ENCODE results near the gene ENTPD1.
"Not testable (repeated sequence)": the region's sequence is repeated elsewhere in the genome, so short reads cannot be mapped to it uniquely, and the experiment has no call there.

The ENTPD1 gene

GRCh38 chr10:95861386-95861785 lies 105.4 kb downstream of the ENTPD1 start:
- no peak for DNase-seq (ENCODE audit: extremely low read depth in 1 of 2, low read depth in 1 of 2)

- DNase-seq (ENCODE audit: extremely low read depth in 1 of 2, low read depth in 1 of 2) = peak in 1 of 2 donors; percentile 0
These were observed 109.2 kb downstream of the ENTPD1 start for GRCh38 chr10:95864906-95865813.

GRCh38 chr10:95865814-95866466 lies 110.0 kb downstream of the ENTPD1 start:
- DNase-seq (ENCODE audit: extremely low read depth in 1 of 2, low read depth in 1 of 2) = no peak

GRCh38 chr10:95866467-95866842 lies 110.5 kb downstream of the ENTPD1 start:
- no peak for DNase-seq (ENCODE audit: extremely low read depth in 1 of 2, low read depth in 1 of 2)

- no peak for DNase-seq (ENCODE audit: extremely low read depth in 1 of 2, low read depth in 1 of 2)
These were observed 111.9 kb downstream of the ENTPD1 start for GRCh38 chr10:95867866-95868265.

- DNase-seq (ENCODE audit: extremely low read depth in 1 of 2, low read depth in 1 of 2) = no peak
These were observed 116.3 kb downstream of the ENTPD1 start for GRCh38 chr10:95872158-95872711.

- no peak for DNase-seq (ENCODE audit: extremely low read depth in 1 of 2, low read depth in 1 of 2)
These were observed 117.2 kb downstream of the ENTPD1 start for GRCh38 chr10:95873139-95873538.

- no peak for DNase-seq (ENCODE audit: extremely low read depth in 1 of 2, low read depth in 1 of 2)
These were observed 117.7 kb downstream of the ENTPD1 start for GRCh38 chr10:95873651-95874050.

GRCh38 chr10:95874783-95875182 lies 118.8 kb downstream of the ENTPD1 start:
- DNase-seq (ENCODE audit: extremely low read depth in 1 of 2, low read depth in 1 of 2) = not testable (repeated sequence)

GRCh38 chr10:95876756-95877155 lies 120.8 kb downstream of the ENTPD1 start:
- no peak for DNase-seq (ENCODE audit: extremely low read depth in 1 of 2, low read depth in 1 of 2)

- DNase-seq (ENCODE audit: extremely low read depth in 1 of 2, low read depth in 1 of 2) = no peak
These were observed 121.9 kb downstream of the ENTPD1 start for GRCh38 chr10:95877881-95878280.

- no peak for DNase-seq (ENCODE audit: extremely low read depth in 1 of 2, low read depth in 1 of 2)
These were observed 124.7 kb downstream of the ENTPD1 start for GRCh38 chr10:95880704-95881103.

- no peak for DNase-seq (ENCODE audit: extremely low read depth in 1 of 2, low read depth in 1 of 2)
These were observed 125.4 kb downstream of the ENTPD1 start for GRCh38 chr10:95881316-95881715.

GRCh38 chr10:95889830-95890229 lies 133.9 kb downstream of the ENTPD1 start:
- DNase-seq (ENCODE audit: extremely low read depth in 1 of 2, low read depth in 1 of 2) = no peak

- DNase-seq (ENCODE audit: extremely low read depth in 1 of 2, low read depth in 1 of 2) = no peak
These were observed 140.3 kb downstream of the ENTPD1 start for GRCh38 chr10:95896071-95896850.

- DNase-seq (ENCODE audit: extremely low read depth in 1 of 2, low read depth in 1 of 2) = not testable (repeated sequence)
These were observed 150.1 kb downstream of the ENTPD1 start for GRCh38 chr10:95905897-95906580.

- no peak for DNase-seq (ENCODE audit: extremely low read depth in 1 of 2, low read depth in 1 of 2)
These were observed 150.9 kb downstream of the ENTPD1 start for GRCh38 chr10:95906677-95907455.

GRCh38 chr10:95907456-95908253 lies 151.7 kb downstream of the ENTPD1 start, which contains the start of gene CC2D2B:
Gene CC2D2B (plus strand): TSS chr10:95907975. CDS start chr10:95911324, 3,349 bp downstream.
- peak in 1 of 2 donors; percentile 41 for DNase-seq (ENCODE audit: extremely low read depth in 1 of 2, low read depth in 1 of 2)

- no peak for DNase-seq (ENCODE audit: extremely low read depth in 1 of 2, low read depth in 1 of 2)
These were observed 152.5 kb downstream of the ENTPD1 start for GRCh38 chr10:95908450-95908849.

All from activated CD8-positive, alpha-beta memory T cell treated with anti-CD3 and anti-CD28 coated beads for 1 hour (primary cell).